Ascending aorta (tissue), 2 donors: ENCODE results near the gene PRUNE2. TPM values are rescaled to one million over a fixed set of nuclear protein-coding genes. Genes with fewer than 3 reads are reported as not detected.

ENCODE experiments used
- DNase-seq, 2 donors: peaks; one replicate each; pipeline ENCODE4 v3.0.0-alpha.2; 2019; ENCODE audit warnings: low spot score in 2 of 2
- H3K27ac ChIP-seq, 2 donors: fragments of 200-600 bp; sonication (generic); one replicate each; pipeline ENCODE4 v1.5.1; 2016 to 2017; ENCODE audit warnings: mild to moderate bottlenecking in 1 of 2
- H3K27me3 ChIP-seq: fragments of 200-600 bp; sonication (generic); one replicate; pipeline ENCODE4 v1.5.1; 2017
- H3K36me3 ChIP-seq, 2 donors: fragments of 200-600 bp; sonication (generic); one replicate each; pipeline ENCODE4 v1.5.1; 2016
- H3K4me1 ChIP-seq, 2 donors: fragments of 200-600 bp; sonication (generic); one replicate each; pipeline ENCODE4 v1.5.1; 2016 to 2017; ENCODE audit warnings: mild to moderate bottlenecking in 1 of 2
- H3K4me3 ChIP-seq, 2 donors: fragments of 200-600 bp; sonication (generic); one replicate each; pipeline ENCODE4 v1.5.1; 2016 to 2017; ENCODE audit warnings: mild to moderate bottlenecking in 1 of 2
- H3K9me3 ChIP-seq, 2 donors: fragments of 200-600 bp; sonication (generic); one replicate each; pipeline ENCODE4 v1.5.1; 2016
- CTCF ChIP-seq, 3 experiments: fragments of 200-600 bp in 2 of 3; fragments of 450-650 bp in 1 of 3; sonication (generic) in 2 of 3; IDR thresholded peaks; one replicate each; pipeline ENCODE4 v1.5.1; 2016 to 2019; ENCODE audit warnings: antibody characterized with exemption in 3 of 3, mild to moderate bottlenecking in 1 of 3, moderate library complexity in 1 of 3
- intact Hi-C: fragments of 100-400 bp; cut with DNase I; formaldehyde crosslinking; loops from one replicate; pipeline ENCODE4 v1.15.1; 2023
- total RNA-seq: library from RNA; depleted of rRNA; stranded (reverse); fragments of >200 nt; gene quantifications from one replicate; pipeline ENCODE4 v1.1.0, GENCODE V29; 2016

Gene PRUNE2
- total RNA-seq, 1 donor from 2014 or later: 200 TPM

GRCh38 chr9:76803083-76803482 is 102.8 kb downstream of the PRUNE2 start:
- H3K27ac ChIP-seq: no peak overlapping the region
- H3K4me1 ChIP-seq: no peaks in the 10 kb centered on the region
- no peak for TF ChIP-seq CTCF (IDR thresholded peaks at IDR 0.05)
- intact Hi-C loops: no loop called here
- no peaks in the 10 kb centered on the region for H3K9me3 ChIP-seq
- peaks cover 13 to 23% of the 10 kb centered on the region in 2 donors for H3K36me3 ChIP-seq
- no peak overlapping the region for H3K4me3 ChIP-seq
- H3K27me3 ChIP-seq: no peaks in the 10 kb centered on the region
- DNase-seq: no peak

GRCh38 chr9:76800901-76801300 is 105.0 kb downstream of the PRUNE2 start:
- Histone ChIP-seq H3K4me1 (no peaks in the 10 kb centered on the region), H3K27ac (no peak overlapping the region), H3K27me3 (no peaks in the 10 kb centered on the region), H3K4me3 (no peak overlapping the region), H3K36me3 (peaks cover 13 to 20% of the 10 kb centered on the region in 2 donors), H3K9me3 (no peaks in the 10 kb centered on the region)
- TF ChIP-seq CTCF (IDR thresholded peaks at IDR 0.05): no peak
- no peak for DNase-seq
- intact Hi-C loops: no loop called here

- H3K27me3 ChIP-seq: no peaks in the 10 kb centered on the region
- no peak for DNase-seq
- H3K36me3 ChIP-seq: peaks cover 4 to 9% of the 10 kb centered on the region in 2 donors
- no peaks in the 10 kb centered on the region for H3K4me1 ChIP-seq
- H3K9me3 ChIP-seq: no peaks in the 10 kb centered on the region
- intact Hi-C loops: no loop called here
- no peak overlapping the region for H3K4me3 ChIP-seq
- TF ChIP-seq CTCF (IDR thresholded peaks at IDR 0.05): no peak
- H3K27ac ChIP-seq: no peak overlapping the region
Measured at GRCh38 chr9:76799473-76799872, 106.4 kb downstream of the PRUNE2 start.

GRCh38 chr9:76798527-76798926 is 107.4 kb downstream of the PRUNE2 start:
- DNase-seq: no peak
- Histone ChIP-seq H3K27ac (no peak overlapping the region), H3K27me3 (no peaks in the 10 kb centered on the region), H3K4me1 (no peaks in the 10 kb centered on the region), H3K4me3 (no peak overlapping the region), H3K36me3 (no peaks in the 10 kb centered on the region), H3K9me3 (no peaks in the 10 kb centered on the region)
- TF ChIP-seq CTCF (IDR thresholded peaks at IDR 0.05): no peak
- intact Hi-C loops: no loop called here

GRCh38 chr9:76796296-76796695 is 109.6 kb downstream of the PRUNE2 start:
- H3K27ac ChIP-seq: no peak overlapping the region
- H3K9me3 ChIP-seq: no peaks in the 10 kb centered on the region
- H3K4me3 ChIP-seq: no peak overlapping the region
- intact Hi-C loops: no loop called here
- no peaks in the 10 kb centered on the region for H3K27me3 ChIP-seq
- DNase-seq: no peak
- H3K4me1 ChIP-seq: no peaks in the 10 kb centered on the region
- no peaks in the 10 kb centered on the region for H3K36me3 ChIP-seq
- TF ChIP-seq CTCF (IDR thresholded peaks at IDR 0.05): no peak

GRCh38 chr9:76793784-76794431 is 112.0 kb downstream of the PRUNE2 start:
- Histone ChIP-seq H3K27ac (no peak overlapping the region), H3K27me3 (no peaks in the 10 kb centered on the region), H3K4me1 (no peaks in the 10 kb centered on the region), H3K9me3 (no peaks in the 10 kb centered on the region), H3K4me3 (no peak overlapping the region), H3K36me3 (no peaks in the 10 kb centered on the region)
- TF ChIP-seq CTCF (IDR thresholded peaks at IDR 0.05): no peak
- no peak for DNase-seq
- intact Hi-C loops: no loop called here
